ENCODE data around the gene ARHGAP25.

DNA sequence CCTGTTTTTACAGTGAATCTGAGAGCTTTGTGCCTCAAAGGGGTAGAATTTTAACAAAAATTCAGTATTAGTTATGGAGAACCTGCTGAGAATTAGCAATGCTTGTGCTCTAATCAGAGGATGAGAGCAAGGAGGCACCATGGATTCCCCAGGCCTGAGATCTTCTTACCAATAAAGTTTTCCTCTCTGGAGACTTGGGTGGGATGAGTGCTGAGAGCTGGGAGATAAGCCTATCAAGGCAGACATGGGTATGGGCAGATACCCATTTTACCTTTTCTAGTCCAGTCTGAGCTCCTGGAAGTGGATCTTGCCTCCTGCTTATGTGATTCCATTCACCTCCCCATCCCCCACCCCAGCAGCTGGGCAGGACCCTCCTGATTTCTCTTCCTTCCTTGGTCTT lies 82.7 kb downstream of the ARHGAP25 start:
- TF ChIP-seq POLR2A (IDR thresholded peaks at IDR 0.05; ENCODE audit: low read length) (no peak), GATA1 (IDR thresholded peaks at IDR 0.05; ENCODE audit: low read depth, low read length) (no peak)

Data from erythroblast (primary cell).